ENCODE data around the gene USP6NL. TPM values are rescaled to one million over a fixed set of nuclear protein-coding genes. Genes with fewer than 3 reads are reported as not detected.

USP6NL gene
- total RNA-seq, 1 experiment from 2014 or later, result 38.7 TPM

DNA sequence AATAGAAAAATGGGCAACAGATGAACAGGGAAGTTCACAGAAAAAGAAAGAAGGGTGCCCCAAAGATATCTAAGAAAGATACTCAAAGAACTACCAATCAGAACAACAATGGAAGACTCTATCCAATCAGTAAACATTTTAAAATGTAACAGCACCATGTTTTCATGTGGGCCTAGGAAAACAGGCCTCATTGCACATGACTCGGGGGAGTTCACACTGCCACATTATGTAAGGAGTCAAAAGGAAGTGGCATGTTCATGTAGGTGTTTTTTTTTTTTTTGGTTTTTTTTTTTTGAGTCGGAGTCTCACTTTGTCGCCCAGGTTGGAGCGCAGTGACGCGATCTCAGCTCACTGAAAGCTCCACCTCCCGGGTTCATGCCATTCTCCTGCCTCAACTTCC is 132.2 kb downstream of the USP6NL start:
- ChIA-PET POLR2A (ENCODE audit: low non-redundant PET) (no interaction called here), CTCF (no interaction called here)
- intact Hi-C loops (cut with micrococcal nuclease; ENCODE audit: unreplicated experiment), result no loop called here
- TF ChIP-seq, protein P1, sequence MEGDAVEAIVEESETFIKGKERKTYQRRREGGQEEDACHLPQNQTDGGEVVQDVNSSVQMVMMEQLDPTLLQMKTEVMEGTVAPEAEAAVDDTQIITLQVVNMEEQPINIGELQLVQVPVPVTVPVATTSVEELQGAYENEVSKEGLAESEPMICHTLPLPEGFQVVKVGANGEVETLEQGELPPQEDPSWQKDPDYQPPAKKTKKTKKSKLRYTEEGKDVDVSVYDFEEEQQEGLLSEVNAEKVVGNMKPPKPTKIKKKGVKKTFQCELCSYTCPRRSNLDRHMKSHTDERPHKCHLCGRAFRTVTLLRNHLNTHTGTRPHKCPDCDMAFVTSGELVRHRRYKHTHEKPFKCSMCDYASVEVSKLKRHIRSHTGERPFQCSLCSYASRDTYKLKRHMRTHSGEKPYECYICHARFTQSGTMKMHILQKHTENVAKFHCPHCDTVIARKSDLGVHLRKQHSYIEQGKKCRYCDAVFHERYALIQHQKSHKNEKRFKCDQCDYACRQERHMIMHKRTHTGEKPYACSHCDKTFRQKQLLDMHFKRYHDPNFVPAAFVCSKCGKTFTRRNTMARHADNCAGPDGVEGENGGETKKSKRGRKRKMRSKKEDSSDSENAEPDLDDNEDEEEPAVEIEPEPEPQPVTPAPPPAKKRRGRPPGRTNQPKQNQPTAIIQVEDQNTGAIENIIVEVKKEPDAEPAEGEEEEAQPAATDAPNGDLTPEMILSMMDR (conservative IDR thresholded peaks at IDR 0.05; ENCODE audit: low read depth, low read length), result no peak
- Histone ChIP-seq H3K27ac (ENCODE audit: low read depth, low read length, poor library complexity, severe bottlenecking) (peak overlapping the region; percentile 29), H3K36me3 (ENCODE audit: insufficient read depth, low read length, poor library complexity, severe bottlenecking) (peaks cover 23% of the 10 kb centered on the region), H3K9me3 (ENCODE audit: low read depth, low read length, poor library complexity, severe bottlenecking) (no peaks in the 10 kb centered on the region), H3K27me3 (replicated peaks; ENCODE audit: insufficient read depth, low read depth, low read length, poor library complexity) (no peaks in the 10 kb centered on the region), H3K4me3 (ENCODE audit: low read depth, low read length, poor library complexity, severe bottlenecking) (no peak overlapping the region), H3K4me1 (ENCODE audit: insufficient read depth, low read length, poor library complexity, severe bottlenecking) (peaks cover 6% of the 10 kb centered on the region)
- DNase-seq (ENCODE audit: low spot score), result no peak
- BruUV-seq (replicated peaks), result no TSS peak

- no peak for TF ChIP-seq EZH2 (IDR thresholded peaks at IDR 0.05; ENCODE audit: borderline replicate concordance, low read depth, low read length, poor library complexity, severe bottlenecking)
- TF ChIP-seq, protein P1 (conservative IDR thresholded peaks at IDR 0.05; ENCODE audit: low read depth, low read length), result no peak
- BruUV-seq (replicated peaks), result no TSS peak
- H3K27ac ChIP-seq (ENCODE audit: low read depth, low read length, poor library complexity, severe bottlenecking), result peak overlapping the region; percentile 29
- intact Hi-C loops (cut with micrococcal nuclease; ENCODE audit: unreplicated experiment), result no loop called here
- H3K4me1 ChIP-seq (ENCODE audit: insufficient read depth, low read length, poor library complexity, severe bottlenecking), result peaks cover 6% of the 10 kb centered on the region
- H3K36me3 ChIP-seq (ENCODE audit: insufficient read depth, low read length, poor library complexity, severe bottlenecking), result peaks cover 19% of the 10 kb centered on the region
- no peaks in the 10 kb centered on the region for H3K27me3 ChIP-seq (replicated peaks; ENCODE audit: insufficient read depth, low read depth, low read length, poor library complexity)
- CTCF ChIA-PET, result no interaction called here
- H3K4me3 ChIP-seq (ENCODE audit: low read depth, low read length, poor library complexity, severe bottlenecking), result no peak overlapping the region
- no peaks in the 10 kb centered on the region for H3K9me3 ChIP-seq (ENCODE audit: low read depth, low read length, poor library complexity, severe bottlenecking)
- POLR2A ChIA-PET (ENCODE audit: low non-redundant PET), result no interaction called here
- DNase-seq (ENCODE audit: low spot score), result no peak
Measured at GRCh38 chr10:11478807-11479206, 132.6 kb downstream of the USP6NL start.

DNA sequence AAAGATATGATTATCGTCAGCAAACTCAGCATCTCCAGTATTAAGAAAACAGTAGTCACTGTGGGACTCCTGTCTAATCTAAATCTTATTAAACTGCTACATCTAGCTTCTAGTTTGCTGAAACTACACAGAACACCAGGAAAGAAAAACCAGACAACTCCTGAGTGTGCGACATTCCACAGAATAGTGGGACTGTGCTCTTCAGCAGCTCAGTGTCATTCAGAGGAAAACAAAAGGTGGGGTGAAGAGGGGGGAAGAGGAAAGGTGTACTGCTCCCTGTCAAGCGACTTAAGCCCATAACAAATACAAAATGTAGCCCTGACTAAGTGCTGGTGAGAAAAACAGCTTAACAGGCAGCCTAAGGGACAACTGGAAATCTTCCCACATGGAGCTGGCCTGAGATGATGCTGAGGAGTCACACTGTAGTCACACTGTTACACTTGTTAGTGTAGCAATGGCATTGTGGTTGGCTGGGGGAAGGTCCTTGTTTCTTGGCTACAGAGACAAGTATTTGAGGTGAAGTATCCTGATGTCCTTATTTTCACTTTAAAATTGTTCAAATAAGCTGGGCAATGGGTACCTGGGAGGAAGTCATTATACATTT is 135.5 kb downstream of the USP6NL start:
- intact Hi-C loops (cut with micrococcal nuclease; ENCODE audit: unreplicated experiment), result no loop called here
- Histone ChIP-seq H3K36me3 (ENCODE audit: insufficient read depth, low read length, poor library complexity, severe bottlenecking) (no peaks in the 10 kb centered on the region), H3K4me1 (ENCODE audit: insufficient read depth, low read length, poor library complexity, severe bottlenecking) (peaks cover 6% of the 10 kb centered on the region), H3K27me3 (replicated peaks; ENCODE audit: insufficient read depth, low read depth, low read length, poor library complexity) (no peaks in the 10 kb centered on the region), H3K9me3 (ENCODE audit: low read depth, low read length, poor library complexity, severe bottlenecking) (no peaks in the 10 kb centered on the region), H3K4me3 (ENCODE audit: low read depth, low read length, poor library complexity, severe bottlenecking) (no peak overlapping the region), H3K27ac (ENCODE audit: low read depth, low read length, poor library complexity, severe bottlenecking) (no peak overlapping the region)
- TF ChIP-seq, protein P1 (conservative IDR thresholded peaks at IDR 0.05; ENCODE audit: low read depth, low read length), result no peak
- no peak for TF ChIP-seq EZH2 (IDR thresholded peaks at IDR 0.05; ENCODE audit: borderline replicate concordance, low read depth, low read length, poor library complexity, severe bottlenecking)
- no peak for DNase-seq (ENCODE audit: low spot score)
- ChIA-PET CTCF (no interaction called here), POLR2A (ENCODE audit: low non-redundant PET) (no interaction called here)
- BruUV-seq (replicated peaks), result no TSS peak

Data from A673 (cell line).